ENCODE measurements around the gene BNIPL.

BNIPL gene

GRCh38 chr1:151051356-151052009 is 15.1 kb downstream of the BNIPL start:
- TF ChIP-seq, protein P1, sequence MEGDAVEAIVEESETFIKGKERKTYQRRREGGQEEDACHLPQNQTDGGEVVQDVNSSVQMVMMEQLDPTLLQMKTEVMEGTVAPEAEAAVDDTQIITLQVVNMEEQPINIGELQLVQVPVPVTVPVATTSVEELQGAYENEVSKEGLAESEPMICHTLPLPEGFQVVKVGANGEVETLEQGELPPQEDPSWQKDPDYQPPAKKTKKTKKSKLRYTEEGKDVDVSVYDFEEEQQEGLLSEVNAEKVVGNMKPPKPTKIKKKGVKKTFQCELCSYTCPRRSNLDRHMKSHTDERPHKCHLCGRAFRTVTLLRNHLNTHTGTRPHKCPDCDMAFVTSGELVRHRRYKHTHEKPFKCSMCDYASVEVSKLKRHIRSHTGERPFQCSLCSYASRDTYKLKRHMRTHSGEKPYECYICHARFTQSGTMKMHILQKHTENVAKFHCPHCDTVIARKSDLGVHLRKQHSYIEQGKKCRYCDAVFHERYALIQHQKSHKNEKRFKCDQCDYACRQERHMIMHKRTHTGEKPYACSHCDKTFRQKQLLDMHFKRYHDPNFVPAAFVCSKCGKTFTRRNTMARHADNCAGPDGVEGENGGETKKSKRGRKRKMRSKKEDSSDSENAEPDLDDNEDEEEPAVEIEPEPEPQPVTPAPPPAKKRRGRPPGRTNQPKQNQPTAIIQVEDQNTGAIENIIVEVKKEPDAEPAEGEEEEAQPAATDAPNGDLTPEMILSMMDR (IDR thresholded peaks at IDR 0.05; ENCODE audit: insufficient read depth, low read length, poor library complexity, severe bottlenecking): no peak
- DNase-seq (ENCODE audit: extremely low read depth, insufficient read length): no peak
- Histone ChIP-seq H3K27me3 (replicated peaks; ENCODE audit: control insufficient read depth, insufficient read depth, low read length) (no peaks in the 10 kb centered on the region), H3K36me3 (ENCODE audit: control insufficient read depth, insufficient read depth, low read length) (peaks cover 25% of the 10 kb centered on the region), H3K4me3 (replicated peaks; ENCODE audit: low read depth, low read length) (no peak overlapping the region)

GRCh38 chr1:151054971-151055547 is 18.7 kb downstream of the BNIPL start:
- H3K4me3 ChIP-seq (replicated peaks; ENCODE audit: low read depth, low read length): no peak overlapping the region
- H3K36me3 ChIP-seq (ENCODE audit: control insufficient read depth, insufficient read depth, low read length): peaks cover 25% of the 10 kb centered on the region
- no peak for DNase-seq (ENCODE audit: extremely low read depth, insufficient read length)

GRCh38 chr1:151055581-151055980 is 19.2 kb downstream of the BNIPL start:
- Histone ChIP-seq H3K4me3 (replicated peaks; ENCODE audit: low read depth, low read length) (no peak overlapping the region), H3K36me3 (ENCODE audit: control insufficient read depth, insufficient read depth, low read length) (peaks cover 25% of the 10 kb centered on the region), H3K27me3 (replicated peaks; ENCODE audit: control insufficient read depth, insufficient read depth, low read length) (no peaks in the 10 kb centered on the region)
- TF ChIP-seq, protein P1 (IDR thresholded peaks at IDR 0.05; ENCODE audit: insufficient read depth, low read length, poor library complexity, severe bottlenecking): no peak
- no peak for DNase-seq (ENCODE audit: extremely low read depth, insufficient read length)

More at GRCh38 chr1:151054971-151055547, 18.7 kb downstream of the BNIPL start:
- H3K27me3 ChIP-seq (replicated peaks; ENCODE audit: control insufficient read depth, insufficient read depth, low read length): no peaks in the 10 kb centered on the region
- TF ChIP-seq, protein P1 (IDR thresholded peaks at IDR 0.05; ENCODE audit: insufficient read depth, low read length, poor library complexity, severe bottlenecking): no peak

DNA sequence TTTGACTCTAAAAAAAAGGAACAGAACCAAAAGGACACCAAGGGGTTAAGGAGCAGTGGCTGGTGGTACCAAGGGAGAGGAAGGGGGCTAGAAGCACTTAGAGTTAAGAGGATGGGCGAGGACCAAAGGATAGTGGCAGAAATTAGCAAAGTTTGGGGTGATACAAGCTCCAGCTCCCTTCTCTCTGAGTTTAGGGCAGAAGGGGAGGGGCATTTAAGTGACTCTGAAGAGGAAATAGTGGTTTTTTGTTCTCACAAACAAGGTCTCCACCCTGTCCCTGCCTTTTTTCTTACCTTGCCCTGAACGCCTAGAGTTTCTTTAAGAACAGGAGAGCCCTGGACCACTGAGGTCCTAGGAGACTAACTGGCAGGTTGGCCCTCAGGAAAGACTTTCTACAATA is 19.8 kb downstream of the BNIPL start:
- Histone ChIP-seq H3K27me3 (replicated peaks; ENCODE audit: control insufficient read depth, insufficient read depth, low read length) (no peaks in the 10 kb centered on the region), H3K36me3 (ENCODE audit: control insufficient read depth, insufficient read depth, low read length) (peaks cover 25% of the 10 kb centered on the region), H3K4me3 (replicated peaks; ENCODE audit: low read depth, low read length) (0 out of 2 replicates have a peak overlapping the region, but pooled peaks have one; percentile 22)
- TF ChIP-seq, protein P1 (IDR thresholded peaks at IDR 0.05; ENCODE audit: insufficient read depth, low read length, poor library complexity, severe bottlenecking): no peak
- no peak for DNase-seq (ENCODE audit: extremely low read depth, insufficient read length)

DNA sequence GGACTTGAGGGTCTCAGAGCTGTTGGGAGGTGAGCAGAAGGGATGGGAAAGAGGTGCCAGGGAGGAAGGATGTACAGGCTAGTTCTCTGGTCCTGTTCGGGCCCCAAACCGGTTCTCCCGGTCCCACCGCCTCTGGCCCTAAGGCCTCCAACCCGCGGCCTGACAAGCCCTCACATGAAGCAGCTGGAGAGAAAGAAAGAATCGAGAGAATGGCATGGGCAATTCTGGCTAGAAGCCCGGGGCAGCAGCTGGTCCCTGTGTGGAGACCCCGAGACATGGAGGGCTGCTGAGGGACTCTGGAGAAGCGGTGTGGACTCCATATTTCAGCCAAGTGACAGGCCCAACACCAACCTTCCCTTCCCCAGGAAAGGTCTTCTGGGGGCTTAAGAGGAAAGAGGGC is 22.3 kb downstream of the BNIPL start:
- H3K36me3 ChIP-seq (ENCODE audit: control insufficient read depth, insufficient read depth, low read length): peaks cover 18% of the 10 kb centered on the region
- peak; percentile 32 for DNase-seq (ENCODE audit: extremely low read depth, insufficient read length)
- TF ChIP-seq, protein P1 (IDR thresholded peaks at IDR 0.05; ENCODE audit: insufficient read depth, low read length, poor library complexity, severe bottlenecking): no peak

More for the DNA sequence above, 22.3 kb downstream of the BNIPL start:
- Histone ChIP-seq H3K4me3 (replicated peaks; ENCODE audit: low read depth, low read length) (peak overlapping the region; percentile 82), H3K27me3 (replicated peaks; ENCODE audit: control insufficient read depth, insufficient read depth, low read length) (no peaks in the 10 kb centered on the region)
